ENCODE results near the gene EGR1.

DNA sequence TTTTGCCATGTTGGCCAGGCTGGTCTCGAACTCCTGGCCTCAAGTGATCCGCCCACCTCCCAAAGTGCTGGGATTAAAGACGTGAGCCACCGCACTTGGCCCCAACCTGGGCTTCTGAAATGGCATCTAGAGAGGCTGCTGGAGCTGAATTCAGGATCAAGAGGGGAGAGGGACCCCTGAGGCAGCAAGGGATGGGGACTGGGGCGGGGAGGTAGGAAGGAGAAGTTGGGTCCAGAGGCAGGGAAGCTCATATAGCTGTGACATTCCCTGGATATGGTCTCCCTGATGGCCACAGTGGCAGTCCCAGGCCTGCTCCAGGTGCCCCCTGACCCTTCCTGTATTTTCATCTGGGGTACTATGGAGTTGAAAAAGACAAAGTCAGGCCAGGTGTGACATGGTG is 14.3 kb upstream of the EGR1 start:
- TF ChIP-seq, protein P1, sequence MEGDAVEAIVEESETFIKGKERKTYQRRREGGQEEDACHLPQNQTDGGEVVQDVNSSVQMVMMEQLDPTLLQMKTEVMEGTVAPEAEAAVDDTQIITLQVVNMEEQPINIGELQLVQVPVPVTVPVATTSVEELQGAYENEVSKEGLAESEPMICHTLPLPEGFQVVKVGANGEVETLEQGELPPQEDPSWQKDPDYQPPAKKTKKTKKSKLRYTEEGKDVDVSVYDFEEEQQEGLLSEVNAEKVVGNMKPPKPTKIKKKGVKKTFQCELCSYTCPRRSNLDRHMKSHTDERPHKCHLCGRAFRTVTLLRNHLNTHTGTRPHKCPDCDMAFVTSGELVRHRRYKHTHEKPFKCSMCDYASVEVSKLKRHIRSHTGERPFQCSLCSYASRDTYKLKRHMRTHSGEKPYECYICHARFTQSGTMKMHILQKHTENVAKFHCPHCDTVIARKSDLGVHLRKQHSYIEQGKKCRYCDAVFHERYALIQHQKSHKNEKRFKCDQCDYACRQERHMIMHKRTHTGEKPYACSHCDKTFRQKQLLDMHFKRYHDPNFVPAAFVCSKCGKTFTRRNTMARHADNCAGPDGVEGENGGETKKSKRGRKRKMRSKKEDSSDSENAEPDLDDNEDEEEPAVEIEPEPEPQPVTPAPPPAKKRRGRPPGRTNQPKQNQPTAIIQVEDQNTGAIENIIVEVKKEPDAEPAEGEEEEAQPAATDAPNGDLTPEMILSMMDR (IDR thresholded peaks at IDR 0.05): no peak
- TF ChIP-seq POLR2A (IDR thresholded peaks at IDR 0.05): no peak
